GM12801 (cell line): ENCODE results near the gene MAST2.

ENCODE experiments used
- TF ChIP-seq, protein P1 (sequence below): IDR thresholded peaks from one replicate; pipeline ENCODE4 v1.5.1; 2011; ENCODE audit warnings: control low read depth; ENCODE audit not compliant: insufficient read length; ENCODE audit errors: extremely low read depth

The MAST2 gene

DNA sequence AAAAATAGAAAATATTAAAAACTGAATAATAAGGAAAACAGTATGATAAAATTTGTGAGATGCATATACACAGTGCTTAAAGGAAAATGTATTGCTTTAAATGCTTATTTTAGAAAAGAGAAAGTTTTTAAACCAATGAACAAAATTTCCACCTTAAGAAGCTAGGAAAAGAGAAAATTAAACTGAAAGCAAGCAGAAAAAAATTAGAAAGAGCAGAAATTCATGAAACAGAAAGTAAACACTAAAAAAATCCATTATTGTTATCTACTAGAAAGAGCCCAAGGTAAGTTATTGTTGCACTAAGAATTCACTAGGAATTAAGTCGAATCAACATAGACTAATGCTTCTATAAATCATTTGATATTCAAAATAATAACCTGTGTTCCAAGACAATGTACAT lies 261.3 kb downstream of the MAST2 start:
- TF ChIP-seq, protein P1, sequence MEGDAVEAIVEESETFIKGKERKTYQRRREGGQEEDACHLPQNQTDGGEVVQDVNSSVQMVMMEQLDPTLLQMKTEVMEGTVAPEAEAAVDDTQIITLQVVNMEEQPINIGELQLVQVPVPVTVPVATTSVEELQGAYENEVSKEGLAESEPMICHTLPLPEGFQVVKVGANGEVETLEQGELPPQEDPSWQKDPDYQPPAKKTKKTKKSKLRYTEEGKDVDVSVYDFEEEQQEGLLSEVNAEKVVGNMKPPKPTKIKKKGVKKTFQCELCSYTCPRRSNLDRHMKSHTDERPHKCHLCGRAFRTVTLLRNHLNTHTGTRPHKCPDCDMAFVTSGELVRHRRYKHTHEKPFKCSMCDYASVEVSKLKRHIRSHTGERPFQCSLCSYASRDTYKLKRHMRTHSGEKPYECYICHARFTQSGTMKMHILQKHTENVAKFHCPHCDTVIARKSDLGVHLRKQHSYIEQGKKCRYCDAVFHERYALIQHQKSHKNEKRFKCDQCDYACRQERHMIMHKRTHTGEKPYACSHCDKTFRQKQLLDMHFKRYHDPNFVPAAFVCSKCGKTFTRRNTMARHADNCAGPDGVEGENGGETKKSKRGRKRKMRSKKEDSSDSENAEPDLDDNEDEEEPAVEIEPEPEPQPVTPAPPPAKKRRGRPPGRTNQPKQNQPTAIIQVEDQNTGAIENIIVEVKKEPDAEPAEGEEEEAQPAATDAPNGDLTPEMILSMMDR: no peak

DNA sequence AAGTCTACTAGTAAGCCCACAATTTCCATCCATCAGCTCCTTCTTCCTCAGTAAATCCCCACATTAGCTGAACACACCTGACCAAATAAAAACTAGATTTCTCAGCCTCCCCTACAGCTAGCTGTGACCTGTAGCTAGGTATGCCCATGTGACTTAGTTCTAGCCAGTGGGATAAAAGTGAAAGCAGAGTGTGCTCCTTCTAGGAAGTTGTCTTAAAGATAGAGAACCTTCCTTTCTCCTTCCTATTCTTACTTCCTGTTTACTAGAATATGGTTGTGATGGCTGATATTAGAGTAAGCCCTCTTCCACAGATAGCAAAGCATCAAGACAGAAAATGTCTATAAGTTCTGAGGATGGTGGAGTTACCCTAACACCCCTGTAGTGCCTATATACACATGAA lies 262.0 kb downstream of the MAST2 start:
- TF ChIP-seq, protein P1: no peak

DNA sequence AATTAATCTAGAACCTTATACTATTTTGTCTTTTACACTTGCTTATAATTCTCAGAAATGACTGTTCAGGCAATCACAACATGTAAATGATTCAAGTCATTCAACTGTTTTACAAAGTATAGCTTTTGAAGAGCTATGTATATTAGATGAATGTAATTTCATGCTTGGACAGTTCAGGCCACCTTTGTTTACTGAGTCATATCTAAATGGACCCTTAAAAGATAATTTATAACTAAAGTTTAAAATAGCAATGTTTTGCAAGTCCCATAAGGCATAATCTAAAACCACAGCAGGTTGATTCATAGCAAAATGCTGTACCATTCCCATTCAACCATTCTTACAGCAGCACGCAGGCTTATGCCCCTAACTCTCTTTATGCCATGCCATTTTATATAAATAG lies 264.2 kb downstream of the MAST2 start:
- TF ChIP-seq, protein P1: no peak

DNA sequence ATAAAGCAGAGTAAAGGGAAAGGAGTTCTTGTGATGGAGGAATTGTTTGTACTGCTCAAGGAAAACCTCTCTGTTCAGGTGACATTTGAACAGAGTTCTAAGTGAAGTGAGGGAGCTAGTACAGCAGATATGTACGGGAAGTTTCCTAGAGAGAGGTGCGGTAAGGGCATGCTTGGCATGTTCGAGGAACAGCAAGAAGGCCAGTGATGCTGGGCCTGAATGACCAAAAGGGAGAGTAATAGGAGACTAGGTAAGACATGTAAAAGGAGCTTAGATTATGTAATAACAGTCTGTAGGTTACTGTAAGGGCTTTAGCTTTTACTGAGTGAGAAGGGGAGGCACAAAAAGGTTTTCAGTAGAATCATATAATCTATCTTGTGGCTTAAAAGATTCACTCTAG lies 265.1 kb downstream of the MAST2 start:
- TF ChIP-seq, protein P1: no peak

DNA sequence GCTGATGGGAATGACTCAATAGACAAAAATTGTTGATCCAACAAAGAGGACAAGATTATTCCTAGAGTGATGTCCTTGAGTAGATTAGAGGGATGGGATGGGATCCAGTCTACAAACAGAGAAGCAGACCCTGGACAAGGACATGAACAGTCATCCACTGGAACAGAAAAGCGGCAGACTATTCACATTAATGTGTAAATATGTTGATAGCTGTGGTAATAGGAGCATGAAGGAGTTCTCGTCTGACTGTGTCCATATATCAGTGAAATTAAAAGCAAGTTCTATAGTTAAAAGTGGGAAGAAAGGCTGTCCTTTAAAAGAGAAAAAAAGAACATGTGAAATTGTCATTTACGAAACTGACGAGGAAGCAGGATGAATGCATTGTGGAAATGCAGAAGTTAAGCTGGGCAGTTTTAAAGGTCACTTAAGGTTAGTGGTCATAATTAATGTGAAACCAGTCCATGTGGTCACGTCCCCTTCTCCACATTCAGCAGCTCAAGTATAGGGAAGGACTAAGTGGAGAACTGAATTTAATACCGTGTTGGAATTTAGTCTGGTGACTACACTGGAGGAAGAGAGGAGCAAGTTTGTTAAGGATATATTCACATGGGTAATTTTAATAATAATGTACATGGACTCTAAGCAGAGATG lies 266.9 kb downstream of the MAST2 start:
- TF ChIP-seq, protein P1: no peak

DNA sequence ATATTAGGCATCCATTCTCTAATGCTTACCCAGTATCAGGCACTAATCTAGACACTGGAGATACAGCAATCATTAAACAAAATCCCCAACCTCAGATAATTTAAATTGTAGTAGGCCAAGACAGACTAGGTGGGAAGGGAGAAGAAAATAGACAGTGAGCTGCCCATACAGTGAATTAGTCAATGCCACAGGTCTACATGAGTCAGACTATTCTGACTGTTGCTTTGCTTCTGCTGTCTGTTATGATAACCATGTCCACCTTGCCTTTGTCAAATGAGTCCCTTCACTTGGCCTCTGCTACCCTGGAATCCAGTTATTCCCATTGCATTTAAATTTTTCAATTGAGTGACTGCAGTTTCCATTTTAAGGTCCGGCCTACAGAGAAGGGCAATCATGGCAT lies 269.6 kb downstream of the MAST2 start:
- TF ChIP-seq, protein P1: no peak

DNA sequence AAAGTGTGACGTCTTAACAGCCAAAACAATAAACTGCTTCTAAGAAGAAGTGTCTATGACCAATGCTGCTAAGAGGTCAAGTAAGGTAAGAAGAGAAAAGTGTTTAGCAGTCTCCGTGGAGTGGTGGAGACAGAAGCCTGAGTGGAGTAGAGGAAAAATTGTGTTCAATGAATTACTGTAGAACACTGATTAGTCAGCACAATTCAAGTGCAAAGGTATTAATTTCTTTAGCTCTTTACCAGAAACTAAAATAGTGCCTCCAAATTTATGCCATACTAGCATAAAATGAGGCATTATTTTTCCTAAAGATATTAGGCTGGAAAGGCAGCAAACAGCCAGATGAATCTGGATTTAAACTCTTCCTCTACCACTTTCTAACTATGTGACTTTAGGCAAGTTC lies 272.9 kb downstream of the MAST2 start:
- TF ChIP-seq, protein P1: no peak
